Hepatocyte (in vitro differentiated cells): Measurements from ENCODE around the gene C10orf105.

Experiments used
- CTCF ChIP-seq: fragments of 200-600 bp; sonication (generic); IDR thresholded peaks from 2 replicates; pipeline ENCODE4 v1.5.1; 2016; ENCODE audit warnings: antibody characterized with exemption, mild to moderate bottlenecking; ENCODE audit not compliant: poor library complexity
- EZH2 ChIP-seq: fragments of 200-600 bp; sonication (generic); IDR thresholded peaks from 2 replicates; pipeline ENCODE4 v1.6.1; 2016; ENCODE audit warnings: antibody characterized with exemption, mild to moderate bottlenecking, borderline replicate concordance
- EZH2phosphoT487 ChIP-seq: fragments of 200-600 bp; sonication (generic); IDR thresholded peaks from one replicate; pipeline ENCODE4 v1.6.1; 2018; ENCODE audit warnings: antibody characterized with exemption, mild to moderate bottlenecking, low read depth, moderate library complexity; ENCODE audit not compliant: unreplicated experiment, severe bottlenecking

- no peak for TF ChIP-seq EZH2phosphoT487
- TF ChIP-seq CTCF, result no peak
- TF ChIP-seq EZH2, result no peak
Observed at GRCh38 chr10:71745664-71746250, 26.2 kb upstream of the C10orf105 start.
